SK-N-MC (cell line): Measurements from ENCODE around the gene ALPK1.

Experiments
- EZH2 ChIP-seq: fragments of 200-600 bp; sonication (generic); IDR thresholded peaks from one replicate; pipeline ENCODE4 v1.6.1; 2017; ENCODE audit warnings: antibody characterized with exemption
- POLR2AphosphoS5 ChIP-seq: IDR thresholded peaks from 2 replicates; pipeline ENCODE4 v1.6.1; 2012; ENCODE audit warnings: mild to moderate bottlenecking, low read depth, low read length, borderline replicate concordance

DNA sequence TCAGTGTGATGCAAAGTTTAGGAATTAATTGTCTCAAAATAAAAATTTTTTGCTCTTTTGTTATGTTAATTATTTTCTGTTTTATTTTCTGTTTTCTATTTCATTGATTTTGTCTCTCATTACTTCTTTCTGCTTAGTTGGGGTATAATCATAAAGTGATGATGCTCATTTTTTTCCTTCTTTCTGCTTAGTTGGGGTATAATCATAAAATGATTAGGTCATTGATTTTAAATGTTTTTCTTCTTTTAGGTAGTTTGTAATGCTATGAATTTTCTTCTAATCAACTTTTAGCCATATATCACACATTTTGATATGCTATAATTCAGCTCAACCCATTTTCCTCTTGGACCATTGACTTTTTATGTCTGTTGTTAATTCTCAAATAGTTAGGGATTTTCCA is 175.1 kb downstream of the ALPK1 start:
- TF ChIP-seq POLR2AphosphoS5 (no peak), EZH2 (no peak)
